ENCODE results near the gene FNDC11. TPM values are rescaled to one million over a fixed set of nuclear protein-coding genes. Genes with fewer than 3 reads are reported as not detected.

FNDC11 gene
- total and polyA plus RNA-seq, 8 donors, result 0.23 to 0.84 (median 0.67) TPM

- Histone ChIP-seq H3K36me3 (no peaks in the 10 kb centered on the region), H3K27me3 (peaks cover 0 to 38% of the 10 kb centered on the region in 2 donors), H3K9me3 (no peaks in the 10 kb centered on the region), H3K4me1 (peaks cover 0 to 10% of the 10 kb centered on the region in 2 donors), H3K4me3 (no peak overlapping the region), H3K27ac (no peak overlapping the region)
- DNase-seq (peak in 1 of 4 donors; percentile 72), ATAC-seq (no peak)
- intact Hi-C loops (cut with DNase I), result no loop called here
- TF ChIP-seq, protein P1, sequence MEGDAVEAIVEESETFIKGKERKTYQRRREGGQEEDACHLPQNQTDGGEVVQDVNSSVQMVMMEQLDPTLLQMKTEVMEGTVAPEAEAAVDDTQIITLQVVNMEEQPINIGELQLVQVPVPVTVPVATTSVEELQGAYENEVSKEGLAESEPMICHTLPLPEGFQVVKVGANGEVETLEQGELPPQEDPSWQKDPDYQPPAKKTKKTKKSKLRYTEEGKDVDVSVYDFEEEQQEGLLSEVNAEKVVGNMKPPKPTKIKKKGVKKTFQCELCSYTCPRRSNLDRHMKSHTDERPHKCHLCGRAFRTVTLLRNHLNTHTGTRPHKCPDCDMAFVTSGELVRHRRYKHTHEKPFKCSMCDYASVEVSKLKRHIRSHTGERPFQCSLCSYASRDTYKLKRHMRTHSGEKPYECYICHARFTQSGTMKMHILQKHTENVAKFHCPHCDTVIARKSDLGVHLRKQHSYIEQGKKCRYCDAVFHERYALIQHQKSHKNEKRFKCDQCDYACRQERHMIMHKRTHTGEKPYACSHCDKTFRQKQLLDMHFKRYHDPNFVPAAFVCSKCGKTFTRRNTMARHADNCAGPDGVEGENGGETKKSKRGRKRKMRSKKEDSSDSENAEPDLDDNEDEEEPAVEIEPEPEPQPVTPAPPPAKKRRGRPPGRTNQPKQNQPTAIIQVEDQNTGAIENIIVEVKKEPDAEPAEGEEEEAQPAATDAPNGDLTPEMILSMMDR (IDR thresholded peaks at IDR 0.05), result no peak
Measured at GRCh38 chr20:63529861-63530787, 23.8 kb upstream of the FNDC11 start.

DNA sequence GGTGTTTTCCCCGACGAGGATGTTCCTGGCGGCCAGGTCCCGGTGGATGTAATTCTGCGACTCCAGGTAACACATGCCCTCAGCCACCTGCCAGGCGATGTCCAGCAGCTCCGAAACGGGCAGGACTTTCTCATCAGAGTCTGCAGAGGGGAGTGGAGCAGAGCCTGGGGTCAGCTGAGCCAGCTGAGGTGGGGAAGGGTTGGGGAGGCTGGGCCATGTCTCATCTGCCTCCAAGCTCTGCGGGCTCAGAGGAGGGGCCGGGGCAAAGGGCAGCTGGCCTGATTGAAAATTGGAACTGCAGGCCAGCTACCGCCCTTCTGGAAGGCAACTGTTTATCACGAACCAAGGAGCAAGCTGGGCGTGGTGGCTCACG is 23.2 kb upstream of the FNDC11 start:
- TF ChIP-seq, protein P1 (IDR thresholded peaks at IDR 0.05), result no peak
- Histone ChIP-seq H3K4me3 (no peak overlapping the region), H3K27ac (no peak overlapping the region), H3K4me1 (peaks cover 0 to 9% of the 10 kb centered on the region in 2 donors), H3K36me3 (no peaks in the 10 kb centered on the region), H3K9me3 (no peaks in the 10 kb centered on the region), H3K27me3 (peaks cover 0 to 43% of the 10 kb centered on the region in 2 donors)
- no peak for ATAC-seq
- no peak for DNase-seq
- intact Hi-C loops (cut with DNase I), result no loop called here

- Histone ChIP-seq H3K9me3 (no peaks in the 10 kb centered on the region), H3K4me1 (peaks cover 7 to 14% of the 10 kb centered on the region in 2 donors), H3K27me3 (peaks cover 0 to 51% of the 10 kb centered on the region in 2 donors), H3K4me3 (no peak overlapping the region), H3K36me3 (no peaks in the 10 kb centered on the region), H3K27ac (no peak overlapping the region)
- intact Hi-C loops (cut with DNase I), result no loop called here
- peak in 1 of 4 donors; percentile 54 for DNase-seq
- TF ChIP-seq, protein P1 (IDR thresholded peaks at IDR 0.05), result no peak
- ATAC-seq, result no peak
Measured at GRCh38 chr20:63531686-63532448, 22.1 kb upstream of the FNDC11 start.

- TF ChIP-seq, protein P1 (IDR thresholded peaks at IDR 0.05), result no peak
- Histone ChIP-seq H3K36me3 (no peaks in the 10 kb centered on the region), H3K9me3 (no peaks in the 10 kb centered on the region), H3K4me1 (peaks cover 9 to 21% of the 10 kb centered on the region in 2 donors), H3K27me3 (peaks cover 0 to 54% of the 10 kb centered on the region in 2 donors), H3K4me3 (no peak overlapping the region), H3K27ac (no peak overlapping the region)
- DNase-seq, result peak in 1 of 4 donors; percentile 74
- intact Hi-C loops (cut with DNase I), result no loop called here
- ATAC-seq, result no peak
Measured at GRCh38 chr20:63532449-63532971, 21.4 kb upstream of the FNDC11 start.
